A549 (cell line): ENCODE measurements around the gene HNRNPA3. TPM values are rescaled to one million over a fixed set of nuclear protein-coding genes. Genes with fewer than 3 reads are reported as not detected.

ENCODE experiments used
- ATAC-seq, 2 experiments: fragments of 200-7000 bp in 1 of 2; fragments of >200 bp in 1 of 2; cut with Nextera tagmentation in 1 of 2; cut with Tn5 transposase in 1 of 2; 3 replicates each; pipeline versions ENCODE4 v1.8.0 to v1.9.1; 2018 to 2020; ENCODE audit warnings: mild to moderate bottlenecking in 1 of 2, moderate library complexity in 1 of 2
- CTCF ChIA-PET: fragments of 300-600 bp; sonication (Branson Sonifier 250); formaldehyde crosslinking; extraction: SDS; loops from one replicate; lab custom pipeline; 2021; ENCODE audit warnings: antibody characterized with exemption, inconsistent platforms; lab: Yijun Ruan, JAX
- POLR2A ChIA-PET: fragments of 350-600 bp; formaldehyde crosslinking; extraction: SDS; loops from one replicate; lab custom pipeline; 2021; ENCODE audit warnings: antibody characterized with exemption, inconsistent platforms; lab: Yijun Ruan, JAX
- DNase-seq, 2 experiments: peaks; one replicate each; pipeline versions ENCODE4 v3.0.0 to v3.0.0-alpha.2; 2011 to 2016; ENCODE audit warnings: low read depth in 1 of 2, low spot score in 1 of 2
- FAIRE-seq: peaks from 2 replicates; lab custom pipeline; 2011; peaks lifted over from hg19 to GRCh38; lab: Jason Lieb, UNC
- H3K27ac ChIP-seq, 2 experiments: fragments of >200 bp; sonication (Bioruptor Twin); formaldehyde crosslinking; 3 replicates each; pipeline ENCODE4 v1.5.1; 2016 to 2017
- H3K4me1 ChIP-seq: fragments of >200 bp; sonication (Bioruptor Twin); formaldehyde crosslinking; 3 replicates; pipeline ENCODE4 v1.6.1; 2016
- H3K4me2 ChIP-seq: fragments of >200 bp; sonication (Bioruptor Twin); formaldehyde crosslinking; 3 replicates; pipeline ENCODE4 v1.6.1; 2016
- H3K4me3 ChIP-seq: fragments of >200 bp; sonication (Bioruptor Twin); formaldehyde crosslinking; 3 replicates; pipeline ENCODE4 v1.5.1; 2016
- H3K9me3 ChIP-seq: fragments of >200 bp; sonication (Bioruptor Twin); formaldehyde crosslinking; 3 replicates; pipeline ENCODE4 v1.6.1; 2016
- CBX2 ChIP-seq: fragments of 200-600 bp; sonication (generic); IDR thresholded peaks from 2 replicates; pipeline ENCODE4 v1.6.1; 2016; ENCODE audit warnings: low read depth, mild to moderate bottlenecking, borderline replicate concordance
- EHF ChIP-seq: fragments of 250-450 bp; sonication (Bioruptor Pico); IDR thresholded peaks from 2 replicates; pipeline ENCODE4 v1.5.0; 2020; ENCODE audit warnings: mild to moderate bottlenecking
- HDAC2 ChIP-seq: fragments of 200-600 bp; sonication (generic); IDR thresholded peaks from 2 replicates; pipeline ENCODE4 v1.6.1; 2016
- HOXB13 ChIP-seq: fragments of 250-450 bp; sonication (Bioruptor Pico); IDR thresholded peaks from 2 replicates; pipeline ENCODE4 v1.5.0; 2020; ENCODE audit warnings: low read depth, mild to moderate bottlenecking, moderate library complexity
- JUN ChIP-seq, 2 experiments: fragments of >200 bp; sonication (Bioruptor Twin); formaldehyde crosslinking; IDR thresholded peaks; 2 replicates in 1 of 2; 3 replicates in 1 of 2; pipeline ENCODE4 v1.6.1; 2016 to 2017
- JUNB ChIP-seq: fragments of >200 bp; sonication (Bioruptor Twin); formaldehyde crosslinking; IDR thresholded peaks from 2 replicates; pipeline ENCODE4 v1.6.1; 2016
- KDM5A ChIP-seq: fragments of 200-600 bp; sonication (generic); IDR thresholded peaks from 2 replicates; pipeline ENCODE4 v1.6.1; 2016; ENCODE audit warnings: antibody characterized with exemption, mild to moderate bottlenecking
- POLR2AphosphoS2 ChIP-seq: conservative IDR thresholded peaks from 2 replicates; pipeline ENCODE4 v1.6.1; 2012; ENCODE audit warnings: low read length, improper control_type of control experiment, inconsistent platforms
- RARB ChIP-seq: fragments of 250-450 bp; sonication (Bioruptor Pico); IDR thresholded peaks from 2 replicates; pipeline ENCODE4 v1.8.0; 2021; ENCODE audit warnings: mild to moderate bottlenecking, moderate library complexity
- TP53 ChIP-seq: fragments of 250-450 bp; sonication (Bioruptor Pico); IDR thresholded peaks from 2 replicates; pipeline ENCODE4 v1.5.0; 2021; ENCODE audit warnings: mild to moderate bottlenecking, moderate library complexity
- ZNF302 ChIP-seq: fragments of 250-450 bp; sonication (Bioruptor Pico); IDR thresholded peaks from 2 replicates; pipeline ENCODE4 v1.9.0; 2021; ENCODE audit warnings: inconsistent platforms, mild to moderate bottlenecking, moderate library complexity
- WGBS: methylation state at CpG from one replicate; pipeline ENCODE4 v1.1.6; 2017; ENCODE audit errors: missing lambda C conversion rate; 5-methylcytosine and 5-hydroxymethylcytosine counted together
- polyA plus RNA-seq, 4 experiments: library from polyadenylated mRNA; depleted of rRNA in 3 of 4; stranded (reverse); fragments of >200 nt; fragmentation: RNase III in 1 of 4; extraction: RNeasy Plus Mini Kit Qiagen cat#74134 plus additional on column Dnase treatment in 1 of 4; gene quantifications; 2 replicates in 3 of 4; 3 replicates in 1 of 4; pipeline ENCODE4 v1.2.3, GENCODE V29; 2011 to 2017
- TF ChIP-seq, protein P1 (sequence below): fragments of 150-350 bp; IDR thresholded peaks from 2 replicates; pipeline ENCODE4 v1.6.1; 2014; ENCODE audit warnings: low read depth, mild to moderate bottlenecking, low read length
- TF ChIP-seq, protein P2 (sequence below): fragments of >200 bp; sonication (Bioruptor Twin); formaldehyde crosslinking; IDR thresholded peaks from 2 replicates; pipeline ENCODE4 v1.6.1; 2016
- TF ChIP-seq, protein P3 (sequence below): IDR thresholded peaks from 2 replicates; pipeline ENCODE4 v1.6.1; 2012
- TF ChIP-seq, protein P4 (sequence below): fragments of >200 bp; sonication (Bioruptor Twin); formaldehyde crosslinking; IDR thresholded peaks from 3 replicates; pipeline ENCODE4 v1.5.1; 2016

Gene HNRNPA3
- polyA plus RNA-seq, 2 of the 4 experiments (the other 2 are of a cell fraction), result 357 to 755 TPM

DNA sequence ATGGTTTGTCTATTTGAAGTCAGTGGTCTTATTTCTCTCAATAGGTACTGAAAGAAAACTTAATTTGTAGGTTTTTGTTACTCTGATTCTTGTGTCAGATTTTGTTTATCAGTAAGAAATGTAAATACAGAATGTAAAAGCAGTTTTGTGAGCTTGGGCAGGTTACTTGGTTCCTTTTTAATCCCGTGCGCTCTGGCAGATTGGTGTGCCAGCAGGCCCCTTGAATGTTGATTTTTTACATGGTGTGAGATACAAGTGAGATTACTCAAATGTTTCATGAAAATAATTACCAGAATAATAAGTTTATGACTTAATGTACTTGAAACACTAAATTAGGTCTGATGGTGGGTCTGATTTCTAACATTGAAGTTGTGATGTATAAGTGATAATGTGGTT lies 13.4 kb downstream of the HNRNPA3 start:
- Histone ChIP-seq H3K9me3 (no peaks in the 10 kb centered on the region), H3K4me1 (peaks cover 37% of the 10 kb centered on the region; the same call in 2 of the 3 replicates), H3K4me2 (no peak overlapping the region)
- WGBS, result 76% methylated on average over 2 of the region's 2 CpGs
- TF ChIP-seq, protein P1, sequence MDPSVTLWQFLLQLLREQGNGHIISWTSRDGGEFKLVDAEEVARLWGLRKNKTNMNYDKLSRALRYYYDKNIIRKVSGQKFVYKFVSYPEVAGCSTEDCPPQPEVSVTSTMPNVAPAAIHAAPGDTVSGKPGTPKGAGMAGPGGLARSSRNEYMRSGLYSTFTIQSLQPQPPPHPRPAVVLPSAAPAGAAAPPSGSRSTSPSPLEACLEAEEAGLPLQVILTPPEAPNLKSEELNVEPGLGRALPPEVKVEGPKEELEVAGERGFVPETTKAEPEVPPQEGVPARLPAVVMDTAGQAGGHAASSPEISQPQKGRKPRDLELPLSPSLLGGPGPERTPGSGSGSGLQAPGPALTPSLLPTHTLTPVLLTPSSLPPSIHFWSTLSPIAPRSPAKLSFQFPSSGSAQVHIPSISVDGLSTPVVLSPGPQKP, result no peak
- 0 out of 2 replicates have a peak, but pooled peaks have one; percentile 5 for TF ChIP-seq RARB (CRISPR knock-in tag)
- TF ChIP-seq, all 56 proteins: peak for 1
- Histone ChIP-seq H3K27ac (no peak overlapping the region), H3K4me3 (no peak overlapping the region)
- peak in 1 of 2 experiments; percentile 2; a peak in 1 of 6 replicates for ATAC-seq
- no peak for DNase-seq
- CTCF ChIA-PET, result interaction anchor here (0.7 to 2.0 kb wide), 6 partner anchors 9 to 190 kb away, joined by 3 to 8 read pairs (median 4); partner anchors contain the start of gene NFE2L2
- POLR2A ChIA-PET, result interaction anchor here (0.7 to 4.6 kb wide), 3 partner anchors 11 to 38 kb away, joined by 4 to 24 read pairs (median 5); partner anchors contain the start of genes HNRNPA3 and NFE2L2
- no peak for FAIRE-seq

DNA sequence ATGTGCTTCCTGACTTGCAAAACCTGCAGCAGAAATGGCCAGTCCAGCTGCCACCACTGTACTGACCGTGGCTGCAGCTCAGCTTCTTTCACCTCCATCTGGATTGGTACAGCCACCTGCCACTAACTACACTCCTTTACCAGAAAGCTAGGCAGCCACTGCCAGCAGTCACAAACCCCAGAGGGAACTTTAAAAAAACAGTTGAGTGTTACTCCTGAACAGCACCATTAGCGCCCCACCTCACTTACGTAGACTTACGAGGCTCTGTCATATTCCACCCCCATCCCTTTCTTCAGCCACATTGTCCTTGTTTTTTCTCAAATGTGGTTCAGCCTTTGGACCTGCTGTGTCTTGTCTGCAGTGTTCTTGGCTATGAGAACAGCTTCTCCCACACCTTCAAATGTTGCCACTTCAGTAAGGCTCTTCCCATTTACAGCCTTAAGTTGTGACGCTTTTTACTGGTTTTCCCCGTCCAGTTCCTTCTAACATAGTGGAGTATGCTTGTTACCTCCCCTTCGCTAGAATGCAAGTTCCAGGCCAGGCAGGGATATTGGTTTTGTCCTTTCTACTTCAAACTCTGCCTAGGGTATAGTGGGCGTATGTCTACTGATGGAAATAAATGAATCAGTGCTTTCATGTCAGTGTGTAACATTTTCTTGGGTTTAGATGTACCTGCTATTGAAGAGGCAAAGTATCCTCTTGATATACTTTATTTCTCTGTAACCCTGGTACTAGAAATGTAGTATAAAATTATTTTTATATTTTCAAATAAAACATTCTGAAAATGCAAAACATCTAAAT lies 17.0 kb downstream of the HNRNPA3 start:
- Histone ChIP-seq H3K4me2 (no peak overlapping the region), H3K4me3 (no peak overlapping the region), H3K4me1 (peaks cover 63% of the 10 kb centered on the region; the same call in 2 of the 3 replicates), H3K27ac (peak overlapping the region in 1 of 2 experiments; percentile 22; a peak in 1 of 6 replicates), H3K9me3 (no peaks in the 10 kb centered on the region)
- DNase-seq (no peak), FAIRE-seq (no peak), ATAC-seq (peak; percentile 14 to 62)
- ChIA-PET POLR2A (interaction anchor here (1.7 kb wide), 1 partner anchor 65 kb away, joined by 3 read pairs; no protein-coding TSS in a partner anchor), CTCF (interaction anchor here (0.6 to 3.2 kb wide), 6 partner anchors 11 to 64 kb away, joined by 3 to 15 read pairs (median 3); no protein-coding TSS in a partner anchor)
- TF ChIP-seq EHF (CRISPR knock-in tag), result no peak
- TF ChIP-seq POLR2AphosphoS2, result peak; percentile 90
- no peak for TF ChIP-seq JUNB
- no peak for TF ChIP-seq HDAC2
- TF ChIP-seq, protein P2, sequence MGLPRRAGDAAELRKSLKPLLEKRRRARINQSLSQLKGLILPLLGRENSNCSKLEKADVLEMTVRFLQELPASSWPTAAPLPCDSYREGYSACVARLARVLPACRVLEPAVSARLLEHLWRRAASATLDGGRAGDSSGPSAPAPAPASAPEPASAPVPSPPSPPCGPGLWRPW, result no peak
- peak in 1 of 2 experiments; percentile 33; a peak in 1 of 5 replicates for TF ChIP-seq JUN (IDR thresholded peaks at IDR 0.05)
- 0 out of 2 replicates have a peak, but pooled peaks have one; percentile 9 for TF ChIP-seq RARB (CRISPR knock-in tag)
- no peak for TF ChIP-seq KDM5A
- TF ChIP-seq, protein P3, sequence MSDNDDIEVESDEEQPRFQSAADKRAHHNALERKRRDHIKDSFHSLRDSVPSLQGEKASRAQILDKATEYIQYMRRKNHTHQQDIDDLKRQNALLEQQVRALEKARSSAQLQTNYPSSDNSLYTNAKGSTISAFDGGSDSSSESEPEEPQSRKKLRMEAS, result no peak
- TF ChIP-seq, protein P4, sequence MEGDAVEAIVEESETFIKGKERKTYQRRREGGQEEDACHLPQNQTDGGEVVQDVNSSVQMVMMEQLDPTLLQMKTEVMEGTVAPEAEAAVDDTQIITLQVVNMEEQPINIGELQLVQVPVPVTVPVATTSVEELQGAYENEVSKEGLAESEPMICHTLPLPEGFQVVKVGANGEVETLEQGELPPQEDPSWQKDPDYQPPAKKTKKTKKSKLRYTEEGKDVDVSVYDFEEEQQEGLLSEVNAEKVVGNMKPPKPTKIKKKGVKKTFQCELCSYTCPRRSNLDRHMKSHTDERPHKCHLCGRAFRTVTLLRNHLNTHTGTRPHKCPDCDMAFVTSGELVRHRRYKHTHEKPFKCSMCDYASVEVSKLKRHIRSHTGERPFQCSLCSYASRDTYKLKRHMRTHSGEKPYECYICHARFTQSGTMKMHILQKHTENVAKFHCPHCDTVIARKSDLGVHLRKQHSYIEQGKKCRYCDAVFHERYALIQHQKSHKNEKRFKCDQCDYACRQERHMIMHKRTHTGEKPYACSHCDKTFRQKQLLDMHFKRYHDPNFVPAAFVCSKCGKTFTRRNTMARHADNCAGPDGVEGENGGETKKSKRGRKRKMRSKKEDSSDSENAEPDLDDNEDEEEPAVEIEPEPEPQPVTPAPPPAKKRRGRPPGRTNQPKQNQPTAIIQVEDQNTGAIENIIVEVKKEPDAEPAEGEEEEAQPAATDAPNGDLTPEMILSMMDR, result no peak
- TF ChIP-seq ZNF302 (CRISPR knock-in tag), result no peak
- TF ChIP-seq, protein P1, result no peak
- TF ChIP-seq CBX2, result no peak
- TF ChIP-seq HOXB13 (CRISPR knock-in tag), result no peak
- TF ChIP-seq TP53 (CRISPR knock-in tag), result no peak
- WGBS, result 88% methylated on average over 8 of the region's 8 CpGs
